Mucosa of rectum (tissue), 2 donors: Measurements from ENCODE around the gene SLC38A1.
A peak's percentile ranks its signal among the peaks of the same experiment; 100 is the strongest.
"Not testable (repeated sequence)": the region's sequence is repeated elsewhere in the genome, so short reads cannot be mapped to it uniquely, and the experiment has no call there.

Experiments used
- H3K27ac ChIP-seq, 2 donors: one replicate each; pipeline ENCODE4 v1.7.0; 2013; ENCODE audit warnings: inconsistent platforms in 2 of 2, low read depth in 2 of 2, low read length in 2 of 2
- H3K27me3 ChIP-seq, 2 donors: one replicate each; pipeline ENCODE4 v1.7.0; 2013; ENCODE audit warnings: low read length in 2 of 2; ENCODE audit not compliant: control insufficient read depth in 2 of 2, insufficient read depth in 2 of 2
- H3K36me3 ChIP-seq, 2 donors: one replicate each; pipeline ENCODE4 v1.7.0; 2013; ENCODE audit warnings: low read length in 2 of 2; ENCODE audit not compliant: control insufficient read depth in 2 of 2, insufficient read depth in 2 of 2
- H3K4me1 ChIP-seq, 2 donors: one replicate each; pipeline ENCODE4 v1.7.0; 2013; ENCODE audit warnings: low read length in 2 of 2, mild to moderate bottlenecking in 1 of 2; ENCODE audit not compliant: control insufficient read depth in 2 of 2, insufficient read depth in 2 of 2
- H3K4me3 ChIP-seq, 2 donors: one replicate each; pipeline ENCODE4 v1.7.0; 2013; ENCODE audit warnings: low read length in 2 of 2
- H3K9ac ChIP-seq, 2 donors: one replicate each; pipeline ENCODE4 v1.7.0; 2013; ENCODE audit warnings: low read length in 2 of 2, low read depth in 1 of 2, mild to moderate bottlenecking in 1 of 2
- H3K9me3 ChIP-seq, 2 donors: one replicate each; pipeline ENCODE4 v1.7.0; 2013; ENCODE audit warnings: low read length in 2 of 2; ENCODE audit not compliant: control insufficient read depth in 2 of 2
- donor health status: healthy.
- donor health status: Normal muscosa, but diverticular disease.

SLC38A1 gene

DNA sequence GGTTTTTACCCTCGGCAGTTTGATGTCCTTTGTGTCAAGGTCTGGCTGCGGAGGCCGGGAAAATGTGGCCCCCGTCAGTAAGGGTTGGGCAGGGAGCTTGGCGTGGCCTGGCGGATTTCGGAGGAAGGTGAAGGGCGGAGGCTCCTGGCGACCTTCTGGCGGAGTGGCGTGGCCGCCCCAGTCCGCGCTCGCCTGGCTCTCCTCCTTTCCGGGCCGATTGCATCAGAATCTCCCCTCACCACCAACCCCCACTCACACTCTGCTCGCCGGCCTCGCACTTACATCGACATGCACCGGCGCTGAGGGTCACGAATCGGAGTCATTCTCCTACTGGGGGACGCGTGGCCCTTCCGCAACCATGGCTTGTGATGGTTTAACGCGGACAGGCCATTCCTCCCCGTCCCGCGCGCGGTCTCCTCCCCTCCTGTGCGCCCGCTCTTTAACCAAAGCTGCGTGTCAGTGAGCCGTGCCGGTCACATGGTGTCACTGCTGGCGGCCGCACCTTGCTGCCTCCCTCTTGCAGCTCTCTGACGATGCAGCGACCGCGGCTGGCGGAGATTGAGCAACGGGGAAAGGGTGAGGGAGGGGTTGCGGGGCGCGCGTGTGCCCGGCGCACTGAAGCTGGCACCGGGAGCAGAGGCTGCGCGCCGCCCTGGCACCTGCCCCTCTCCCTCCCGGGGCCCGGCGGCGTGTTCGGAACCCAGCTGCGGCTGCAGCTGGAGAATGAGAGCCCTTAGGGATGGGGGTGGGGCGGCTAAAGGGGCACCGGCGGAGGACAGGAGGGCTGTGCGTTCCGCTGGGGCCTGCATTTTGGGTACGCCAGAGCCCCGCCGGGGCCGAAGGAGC is at the start of gene SLC38A1:
SLC38A1 (minus strand) TSS at position 461 of the 846 bp plus-strand sequence. CDS start 29,243 bp downstream, outside the sequence.
- peaks cover 11 to 21% of the 10 kb centered on the region in 2 donors for H3K4me1 ChIP-seq

DNA sequence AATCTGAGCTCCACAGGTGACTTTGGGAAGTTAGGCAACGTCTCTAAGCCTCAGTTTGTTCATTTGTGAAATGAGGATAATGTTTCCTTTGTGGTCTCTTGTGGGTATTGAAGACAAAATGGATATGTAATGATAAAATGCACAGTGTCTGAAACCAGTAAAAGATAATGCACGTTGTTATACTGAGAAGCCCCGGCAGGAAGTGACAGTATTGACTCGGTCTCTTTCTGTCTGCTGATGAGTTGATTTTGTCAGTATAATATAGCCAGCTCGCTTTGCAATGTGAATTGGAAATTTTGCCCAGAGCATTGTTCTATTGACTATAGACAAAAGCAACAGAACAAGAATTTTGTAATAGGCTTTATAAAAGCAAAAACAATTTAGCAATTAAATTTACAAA is 49.2 kb upstream of the SLC38A1 start:
- Histone ChIP-seq H3K4me3 (no peak overlapping the region), H3K4me1 (no peaks in the 10 kb centered on the region), H3K36me3 (no peaks in the 10 kb centered on the region), H3K9ac (no peak overlapping the region), H3K27ac (no peak overlapping the region), H3K27me3 (no peaks in the 10 kb centered on the region), H3K9me3 (no peaks in the 10 kb centered on the region)

More for the DNA sequence above, at the start of gene SLC38A1:
- Histone ChIP-seq H3K9me3 (no peaks in the 10 kb centered on the region), H3K27ac (peak within 1 kb of the TSS; percentile 98), H3K9ac (peak within 1 kb of the TSS; percentile 77 to 91), H3K27me3 (peaks cover 0 to 4% of the 10 kb centered on the region in 2 donors), H3K36me3 (no peaks in the 10 kb centered on the region), H3K4me3 (peak within 1 kb of the TSS; percentile 81 to 94)

DNA sequence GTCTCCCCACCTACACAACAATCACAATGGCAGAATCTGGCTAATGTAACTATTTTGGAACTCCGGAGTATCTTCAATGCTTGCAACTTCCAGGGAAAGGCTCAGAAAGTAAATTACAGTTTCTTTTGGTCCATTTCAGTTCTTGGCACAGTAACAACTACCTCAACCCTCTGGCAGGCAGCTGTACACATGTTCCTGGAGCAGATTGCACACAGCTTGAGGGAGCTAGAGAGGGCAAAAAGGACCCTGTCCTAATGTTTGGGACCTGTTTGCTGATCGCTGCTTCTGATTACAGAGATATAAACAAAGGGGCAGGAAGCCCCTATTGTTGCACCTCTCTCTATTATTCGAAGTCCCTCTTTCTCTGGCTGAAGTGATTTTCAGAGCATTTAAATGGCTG is 35.2 kb upstream of the SLC38A1 start:
- Histone ChIP-seq H3K9me3 (no peaks in the 10 kb centered on the region), H3K4me3 (no peak overlapping the region), H3K27me3 (no peaks in the 10 kb centered on the region), H3K27ac (no peak overlapping the region), H3K4me1 (no peaks in the 10 kb centered on the region), H3K36me3 (no peaks in the 10 kb centered on the region), H3K9ac (no peak overlapping the region)

DNA sequence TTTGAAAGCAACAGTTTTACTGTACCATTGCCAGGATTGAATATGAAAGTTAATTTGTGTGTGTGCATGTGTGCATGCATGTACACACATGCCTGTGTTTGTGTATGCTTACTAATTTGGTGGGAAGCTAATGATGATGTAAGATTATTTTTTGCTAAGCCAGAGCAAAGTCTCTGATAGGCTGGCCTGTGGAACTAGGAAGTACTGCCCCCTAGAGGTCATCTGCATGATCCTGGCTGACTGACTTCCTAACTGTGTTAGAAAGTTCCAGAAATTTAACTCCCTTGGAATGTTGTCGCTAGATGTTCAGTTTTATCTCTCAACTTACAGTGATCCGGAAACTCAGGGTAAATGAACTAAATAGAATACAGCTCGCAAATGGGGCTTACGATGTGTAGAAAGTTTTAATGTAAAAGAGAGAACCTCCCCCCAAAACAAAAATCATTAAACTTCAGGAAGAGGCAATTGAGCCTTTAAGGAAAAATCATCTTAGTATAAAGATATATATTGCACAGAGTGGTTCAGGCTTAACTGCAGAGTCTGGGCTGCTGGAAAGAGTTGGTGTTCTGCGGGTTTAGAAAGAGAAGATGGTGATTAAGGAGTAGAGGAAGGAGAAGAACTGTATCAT is 34.3 kb upstream of the SLC38A1 start:
- H3K27me3 ChIP-seq = no peaks in the 10 kb centered on the region
- H3K9ac ChIP-seq = no peak overlapping the region
- no peaks in the 10 kb centered on the region for H3K9me3 ChIP-seq
- no peak overlapping the region for H3K27ac ChIP-seq
- no peaks in the 10 kb centered on the region for H3K36me3 ChIP-seq
- no peaks in the 10 kb centered on the region for H3K4me1 ChIP-seq
- no peak overlapping the region for H3K4me3 ChIP-seq

DNA sequence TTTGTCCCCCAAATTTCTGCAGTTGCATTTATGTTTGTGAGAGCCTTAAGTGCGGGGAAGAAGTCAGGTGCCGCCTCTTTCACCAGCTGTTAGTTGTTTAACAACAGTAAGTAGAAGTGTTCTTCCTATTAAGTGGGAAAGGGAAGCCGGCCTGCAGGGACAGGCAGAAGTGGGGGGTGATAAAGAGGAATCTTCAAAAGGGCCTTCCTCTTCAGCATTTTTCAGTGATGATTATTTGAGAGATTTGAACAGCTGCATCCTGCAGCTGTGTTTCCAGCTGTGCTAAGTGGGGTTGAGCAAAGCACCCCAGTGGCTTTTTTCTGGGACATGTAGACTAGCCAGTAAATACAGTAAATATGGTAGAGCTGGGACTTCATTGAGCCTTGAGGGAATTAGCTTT is 32.1 kb upstream of the SLC38A1 start:
- H3K27me3 ChIP-seq = no peaks in the 10 kb centered on the region
- no peak overlapping the region for H3K4me3 ChIP-seq
- H3K27ac ChIP-seq = no peak overlapping the region
- no peaks in the 10 kb centered on the region for H3K36me3 ChIP-seq
- no peak overlapping the region for H3K9ac ChIP-seq
- H3K4me1 ChIP-seq = no peaks in the 10 kb centered on the region
- no peaks in the 10 kb centered on the region for H3K9me3 ChIP-seq

DNA sequence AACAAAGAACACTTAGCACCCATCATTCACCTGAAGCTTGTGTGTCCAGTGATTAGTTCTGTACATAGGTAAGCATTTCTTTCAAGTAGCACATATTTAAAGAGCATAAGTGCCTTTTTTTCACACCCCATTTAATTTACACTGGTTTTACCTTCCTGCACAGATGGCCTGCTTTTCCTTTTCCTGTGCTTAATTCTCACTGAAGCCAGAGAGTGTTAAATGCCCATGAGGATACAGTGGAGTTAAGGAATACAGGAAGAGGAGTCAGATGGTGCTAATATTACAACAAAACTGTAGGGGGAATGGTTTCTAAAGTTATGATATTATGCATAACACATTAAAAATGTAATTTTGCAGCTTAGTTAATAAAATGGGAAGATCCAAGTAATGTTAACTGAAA is 31.0 kb upstream of the SLC38A1 start:
- Histone ChIP-seq H3K27ac (no peak overlapping the region), H3K27me3 (no peaks in the 10 kb centered on the region), H3K4me1 (no peaks in the 10 kb centered on the region), H3K4me3 (no peak overlapping the region), H3K9me3 (no peaks in the 10 kb centered on the region), H3K9ac (no peak overlapping the region), H3K36me3 (no peaks in the 10 kb centered on the region)

DNA sequence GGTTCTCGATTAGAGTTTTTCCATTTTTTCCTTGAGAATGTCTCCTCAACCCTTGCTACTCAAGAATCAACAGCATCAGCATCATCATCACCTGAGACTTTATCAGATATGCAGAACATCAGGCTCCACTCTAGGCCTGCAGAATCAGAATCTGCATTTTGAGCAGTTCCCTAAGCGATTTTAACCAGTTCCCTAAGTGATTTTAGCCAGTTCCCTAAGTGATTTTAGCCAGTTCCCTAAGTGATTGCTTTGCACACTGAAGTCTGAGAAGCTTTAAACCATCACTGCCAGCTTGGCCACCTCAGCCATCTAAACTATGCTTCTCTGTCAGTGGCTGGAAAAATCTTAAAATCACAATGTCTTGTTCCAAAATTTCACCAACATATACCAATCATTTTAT is 29.4 kb upstream of the SLC38A1 start:
- H3K4me3 ChIP-seq = no peak overlapping the region
- H3K27ac ChIP-seq = no peak overlapping the region
- H3K36me3 ChIP-seq = no peaks in the 10 kb centered on the region
- H3K27me3 ChIP-seq = no peaks in the 10 kb centered on the region
- no peaks in the 10 kb centered on the region for H3K4me1 ChIP-seq
- H3K9ac ChIP-seq = no peak overlapping the region
- H3K9me3 ChIP-seq = no peaks in the 10 kb centered on the region

DNA sequence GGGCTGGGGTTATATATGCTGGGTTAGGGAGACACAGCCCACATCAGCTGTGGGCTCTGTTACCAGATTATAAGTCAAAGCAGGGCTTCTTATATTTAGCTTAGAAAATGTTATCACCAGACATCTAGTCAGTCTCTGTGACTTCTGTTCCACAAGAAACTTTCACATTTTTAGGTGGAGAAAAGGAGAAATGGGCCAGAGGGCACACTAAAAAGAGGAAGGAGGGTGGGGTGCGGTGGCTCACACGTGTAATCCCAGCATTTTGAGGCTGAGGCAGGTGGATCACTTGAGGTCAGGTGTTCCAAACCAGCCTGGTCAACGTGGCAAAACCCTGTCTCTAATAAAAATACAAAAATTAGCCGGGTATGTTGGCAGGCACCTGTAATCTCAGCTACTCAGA is 28.0 kb upstream of the SLC38A1 start:
- Histone ChIP-seq H3K27me3 (no peaks in the 10 kb centered on the region), H3K9me3 (no peaks in the 10 kb centered on the region), H3K36me3 (no peaks in the 10 kb centered on the region), H3K4me3 (no peak overlapping the region), H3K4me1 (no peaks in the 10 kb centered on the region), H3K9ac (no peak overlapping the region), H3K27ac (no peak overlapping the region)

DNA sequence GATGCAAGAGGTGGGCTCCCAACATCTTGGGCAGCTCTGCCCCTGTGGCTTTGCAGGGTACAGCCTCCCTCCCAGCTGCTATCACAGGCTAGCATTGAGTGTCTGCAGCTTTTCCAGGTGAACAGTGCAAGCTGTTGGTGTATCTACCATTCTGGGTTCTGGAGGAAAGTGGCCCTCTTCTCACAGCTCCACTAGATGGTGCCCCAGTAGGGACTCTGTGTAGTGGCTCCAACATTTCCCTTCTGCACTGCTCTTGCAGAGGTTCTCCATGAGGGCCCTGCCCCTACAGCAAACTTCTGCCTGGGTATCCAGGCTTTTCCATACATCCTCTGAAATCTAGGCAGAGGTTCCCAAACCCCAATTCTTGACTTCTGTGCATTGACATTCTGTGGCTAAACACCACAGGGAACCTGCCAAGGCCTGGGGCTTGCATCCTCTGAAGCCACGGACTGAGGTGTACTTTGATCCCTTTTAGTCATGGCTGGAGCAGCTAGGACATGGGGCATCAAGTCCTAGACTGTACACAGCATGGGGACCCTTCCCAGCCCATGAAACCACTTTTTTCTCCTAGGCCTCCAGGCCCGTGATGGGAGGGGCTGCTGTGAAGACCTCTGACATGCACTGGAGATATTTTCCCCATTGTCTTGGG is 24.0 kb upstream of the SLC38A1 start:
- H3K9me3 ChIP-seq = no peaks in the 10 kb centered on the region
- no peaks in the 10 kb centered on the region for H3K36me3 ChIP-seq
- no peak overlapping the region for H3K27ac ChIP-seq
- no peak overlapping the region for H3K4me3 ChIP-seq
- H3K4me1 ChIP-seq = no peaks in the 10 kb centered on the region
- no peak overlapping the region for H3K9ac ChIP-seq
- H3K27me3 ChIP-seq = no peaks in the 10 kb centered on the region

DNA sequence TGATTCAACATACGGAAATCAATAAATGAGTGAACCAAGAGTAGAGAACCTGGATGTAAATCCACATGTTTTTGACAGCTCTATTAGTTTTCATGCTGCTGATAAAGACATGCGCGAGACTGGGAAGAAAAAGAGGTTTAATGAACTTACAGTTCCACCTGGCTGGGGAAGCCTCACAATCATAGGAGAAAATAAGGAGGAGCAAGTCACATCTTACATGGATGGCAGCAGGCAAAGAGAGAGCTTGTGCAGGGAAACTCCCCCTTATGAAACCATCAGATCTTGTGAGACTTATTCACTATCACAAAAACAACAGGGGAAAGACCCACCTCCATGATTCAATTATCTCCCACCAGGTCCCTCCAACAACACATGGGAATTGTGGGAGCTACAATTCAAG is 23.1 kb upstream of the SLC38A1 start:
- not testable (repeated sequence) for H3K9me3 ChIP-seq, H3K4me1 ChIP-seq, H3K36me3 ChIP-seq, H3K4me3 ChIP-seq, H3K27ac ChIP-seq, H3K27me3 ChIP-seq, H3K9ac ChIP-seq
